Body of pancreas (tissue), 4 donors: ENCODE data around the gene HAUS7.

Experiments used
- POLR2A ChIP-seq, 3 donors: fragments of 450-650 bp; IDR thresholded peaks; one replicate each; pipeline ENCODE4 v1.6.1; 2016; ENCODE audit warnings: antibody characterized with exemption in 3 of 3, mild to moderate bottlenecking in 2 of 3
- TF ChIP-seq, protein P1 (sequence below), 7 experiments: fragments of 450-650 bp in 4 of 7; fragments of 200-600 bp in 3 of 7; sonication (generic) in 3 of 7; IDR thresholded peaks; one replicate each; pipeline ENCODE4 v1.5.1; 2016 to 2019; ENCODE audit warnings: antibody characterized with exemption in 7 of 7

DNA sequence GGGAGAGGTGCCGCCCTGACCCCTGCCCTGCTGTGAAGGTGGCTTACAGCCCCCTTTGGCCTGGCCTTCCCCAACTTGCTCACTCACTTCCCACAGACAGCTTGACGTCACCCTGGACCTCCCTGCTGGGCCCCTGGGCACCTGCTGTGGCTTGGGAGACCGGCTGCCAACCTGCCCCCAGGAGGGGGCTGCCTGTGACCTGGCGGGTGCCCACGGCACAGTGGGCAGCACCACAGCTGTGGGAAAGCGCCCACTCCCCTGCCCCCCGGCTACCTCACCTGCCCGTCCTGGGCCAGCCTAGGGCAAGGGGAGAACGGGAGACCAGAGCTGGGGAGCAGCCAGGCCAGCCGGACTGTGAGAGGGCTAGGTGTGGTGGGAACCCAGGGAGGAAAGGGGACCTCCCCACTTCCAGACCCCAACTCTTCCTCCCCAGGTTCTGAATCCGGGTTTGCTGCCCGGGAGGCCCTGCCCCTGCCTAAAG lies 61.5 kb downstream of the HAUS7 start:
- TF ChIP-seq POLR2A (IDR thresholded peaks at IDR 0.05): no peak
- TF ChIP-seq, protein P1, sequence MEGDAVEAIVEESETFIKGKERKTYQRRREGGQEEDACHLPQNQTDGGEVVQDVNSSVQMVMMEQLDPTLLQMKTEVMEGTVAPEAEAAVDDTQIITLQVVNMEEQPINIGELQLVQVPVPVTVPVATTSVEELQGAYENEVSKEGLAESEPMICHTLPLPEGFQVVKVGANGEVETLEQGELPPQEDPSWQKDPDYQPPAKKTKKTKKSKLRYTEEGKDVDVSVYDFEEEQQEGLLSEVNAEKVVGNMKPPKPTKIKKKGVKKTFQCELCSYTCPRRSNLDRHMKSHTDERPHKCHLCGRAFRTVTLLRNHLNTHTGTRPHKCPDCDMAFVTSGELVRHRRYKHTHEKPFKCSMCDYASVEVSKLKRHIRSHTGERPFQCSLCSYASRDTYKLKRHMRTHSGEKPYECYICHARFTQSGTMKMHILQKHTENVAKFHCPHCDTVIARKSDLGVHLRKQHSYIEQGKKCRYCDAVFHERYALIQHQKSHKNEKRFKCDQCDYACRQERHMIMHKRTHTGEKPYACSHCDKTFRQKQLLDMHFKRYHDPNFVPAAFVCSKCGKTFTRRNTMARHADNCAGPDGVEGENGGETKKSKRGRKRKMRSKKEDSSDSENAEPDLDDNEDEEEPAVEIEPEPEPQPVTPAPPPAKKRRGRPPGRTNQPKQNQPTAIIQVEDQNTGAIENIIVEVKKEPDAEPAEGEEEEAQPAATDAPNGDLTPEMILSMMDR (IDR thresholded peaks at IDR 0.05): no peak
